A673 (cell line): ENCODE results near the gene RBM17. TPM values are rescaled to one million over a fixed set of nuclear protein-coding genes. Genes with fewer than 3 reads are reported as not detected.

Source experiments
- BruUV-seq: library from RNA; stranded (reverse); fragments of 400-500 nt; replicated peaks from 2 replicates; lab custom pipeline; 2021; lab: Mats Ljungman, UMichigan
- CTCF ChIA-PET: fragments of 300-600 bp; sonication (Branson Sonifier 250); formaldehyde crosslinking; loops from one replicate; lab custom pipeline; 2022; ENCODE audit warnings: antibody characterized with exemption; lab: Charles Lee
- POLR2A ChIA-PET: fragments of 300-600 bp; sonication (Branson Sonifier 250); formaldehyde crosslinking; loops from one replicate; lab custom pipeline; 2022; ENCODE audit warnings: antibody characterized with exemption; ENCODE audit not compliant: low non-redundant PET; lab: Charles Lee
- DNase-seq: peaks from one replicate; pipeline ENCODE4 v3.0.0-alpha.2; 2015; ENCODE audit warnings: low spot score
- H3K27ac ChIP-seq: fragments of 200-600 bp; sonication (generic); 2 replicates; pipeline ENCODE4 v1.5.1; 2016; ENCODE audit warnings: mixed run types, low read depth, mild to moderate bottlenecking, mixed read lengths, antibody characterized with exemption, low read length; ENCODE audit not compliant: poor library complexity, severe bottlenecking
- H3K27me3 ChIP-seq: fragments of 200-600 bp; sonication (generic); replicated peaks from 2 replicates; pipeline ENCODE4 v1.6.1; 2017; ENCODE audit warnings: mixed run types, low read depth, mild to moderate bottlenecking, mixed read lengths, antibody characterized with exemption, low read length; ENCODE audit not compliant: insufficient read depth, poor library complexity
- H3K36me3 ChIP-seq: fragments of 200-600 bp; sonication (generic); 2 replicates; pipeline ENCODE4 v1.6.1; 2016; ENCODE audit warnings: mixed run types, mild to moderate bottlenecking, mixed read lengths, antibody characterized with exemption, low read length; ENCODE audit not compliant: insufficient read depth, poor library complexity, severe bottlenecking
- H3K4me1 ChIP-seq: fragments of 200-600 bp; sonication (generic); 2 replicates; pipeline ENCODE4 v1.6.1; 2017; ENCODE audit warnings: mixed run types, mild to moderate bottlenecking, mixed read lengths, antibody characterized with exemption, low read length; ENCODE audit not compliant: insufficient read depth, poor library complexity, severe bottlenecking
- H3K4me3 ChIP-seq: fragments of 200-600 bp; sonication (generic); 2 replicates; pipeline ENCODE4 v1.5.1; 2016; ENCODE audit warnings: low read depth, mixed run types, mild to moderate bottlenecking, mixed read lengths, low read length; ENCODE audit not compliant: poor library complexity, severe bottlenecking
- H3K9me3 ChIP-seq: fragments of 200-600 bp; sonication (generic); 2 replicates; pipeline ENCODE4 v1.6.1; 2016; ENCODE audit warnings: mixed run types, low read depth, mild to moderate bottlenecking, mixed read lengths, antibody characterized with exemption, low read length; ENCODE audit not compliant: poor library complexity, severe bottlenecking
- EZH2 ChIP-seq: fragments of 200-600 bp; sonication (generic); IDR thresholded peaks from 2 replicates; pipeline ENCODE4 v1.6.1; 2017; ENCODE audit warnings: borderline replicate concordance, low read depth, mild to moderate bottlenecking, mixed read lengths, antibody characterized with exemption, low read length; ENCODE audit not compliant: poor library complexity, severe bottlenecking
- intact Hi-C: fragments of 100-400 bp; cut with micrococcal nuclease; formaldehyde crosslinking; loops from one replicate; pipeline ENCODE4 v1.10.0; 2022; ENCODE audit not compliant: unreplicated experiment
- total RNA-seq: library from RNA; stranded (reverse); gene quantifications from 2 replicates; pipeline ENCODE4 v1.2.3, GENCODE V29; 2021
- TF ChIP-seq, protein P1 (sequence below): fragments of 300-800, 200-600 bp; sonication (generic); conservative IDR thresholded peaks from 2 replicates; pipeline ENCODE4 v1.5.1; 2017; ENCODE audit warnings: low read depth, mild to moderate bottlenecking, antibody characterized with exemption, low read length, moderate library complexity, mixed read lengths

Gene RBM17
- total RNA-seq, 1 experiment from 2014 or later, result 195 TPM

DNA sequence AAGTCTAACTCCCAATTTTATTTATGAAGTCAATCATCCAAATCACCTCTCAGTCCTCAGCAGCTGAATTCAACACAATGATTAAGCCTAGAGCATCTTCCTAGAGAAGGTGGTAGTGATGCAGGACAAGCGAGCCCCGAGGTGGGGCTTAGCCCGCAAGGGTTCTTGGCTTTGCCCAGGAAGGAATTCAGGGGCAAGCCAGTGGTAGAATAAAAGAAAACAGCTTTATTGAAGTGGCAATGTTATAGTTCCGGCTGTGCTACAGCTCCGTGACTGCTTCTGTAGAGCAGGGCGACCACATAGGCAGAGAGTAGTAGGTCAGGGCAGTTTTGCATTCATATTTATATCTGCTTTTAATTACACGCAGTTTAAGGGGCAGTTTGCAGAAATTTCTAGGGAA, 44.8 kb upstream of the RBM17 start:
- peaks cover 64% of the 10 kb centered on the region for H3K27me3 ChIP-seq
- no peak for TF ChIP-seq EZH2
- TF ChIP-seq, protein P1, sequence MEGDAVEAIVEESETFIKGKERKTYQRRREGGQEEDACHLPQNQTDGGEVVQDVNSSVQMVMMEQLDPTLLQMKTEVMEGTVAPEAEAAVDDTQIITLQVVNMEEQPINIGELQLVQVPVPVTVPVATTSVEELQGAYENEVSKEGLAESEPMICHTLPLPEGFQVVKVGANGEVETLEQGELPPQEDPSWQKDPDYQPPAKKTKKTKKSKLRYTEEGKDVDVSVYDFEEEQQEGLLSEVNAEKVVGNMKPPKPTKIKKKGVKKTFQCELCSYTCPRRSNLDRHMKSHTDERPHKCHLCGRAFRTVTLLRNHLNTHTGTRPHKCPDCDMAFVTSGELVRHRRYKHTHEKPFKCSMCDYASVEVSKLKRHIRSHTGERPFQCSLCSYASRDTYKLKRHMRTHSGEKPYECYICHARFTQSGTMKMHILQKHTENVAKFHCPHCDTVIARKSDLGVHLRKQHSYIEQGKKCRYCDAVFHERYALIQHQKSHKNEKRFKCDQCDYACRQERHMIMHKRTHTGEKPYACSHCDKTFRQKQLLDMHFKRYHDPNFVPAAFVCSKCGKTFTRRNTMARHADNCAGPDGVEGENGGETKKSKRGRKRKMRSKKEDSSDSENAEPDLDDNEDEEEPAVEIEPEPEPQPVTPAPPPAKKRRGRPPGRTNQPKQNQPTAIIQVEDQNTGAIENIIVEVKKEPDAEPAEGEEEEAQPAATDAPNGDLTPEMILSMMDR, result no peak
- no peak overlapping the region for H3K4me3 ChIP-seq
- DNase-seq, result no peak
- intact Hi-C loops, result no loop called here
- POLR2A ChIA-PET, result no interaction called here
- H3K9me3 ChIP-seq, result no peaks in the 10 kb centered on the region
- CTCF ChIA-PET, result interaction anchor here (0.7 kb wide), 1 partner anchor 215 kb away, joined by 3 read pairs; no protein-coding TSS in a partner anchor
- BruUV-seq, result no TSS peak
- H3K4me1 ChIP-seq, result no peaks in the 10 kb centered on the region
- H3K27ac ChIP-seq, result no peak overlapping the region
- H3K36me3 ChIP-seq, result no peaks in the 10 kb centered on the region

DNA sequence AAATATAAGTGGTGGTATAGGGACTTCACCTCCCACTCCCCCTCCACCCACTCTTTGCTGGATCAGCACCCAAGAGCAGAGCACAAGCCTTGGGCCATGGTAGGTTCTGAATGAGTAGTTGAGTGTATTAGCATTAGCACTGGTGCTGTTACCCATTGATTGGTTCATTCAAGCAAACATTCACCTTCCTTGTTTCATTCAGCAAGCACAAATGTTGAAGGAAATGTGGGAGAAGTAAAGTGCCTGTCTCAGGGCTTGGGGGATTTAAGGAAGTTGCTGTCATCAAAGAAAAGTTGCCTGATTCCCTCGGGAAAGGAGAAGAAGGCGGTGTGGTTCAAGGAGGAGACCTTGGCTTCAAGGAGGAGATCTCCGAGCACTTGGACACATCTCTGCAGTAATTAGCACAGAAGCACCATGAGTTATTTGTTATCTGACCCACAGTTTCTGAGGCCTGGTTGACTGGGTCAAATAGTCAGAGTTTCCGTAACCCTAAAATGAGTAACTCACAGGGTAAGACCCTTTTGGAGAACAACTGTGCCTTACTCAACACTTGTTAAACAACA, 44.0 kb upstream of the RBM17 start:
- ChIA-PET POLR2A (no interaction called here), CTCF (no interaction called here)
- H3K4me3 ChIP-seq, result no peak overlapping the region
- no peaks in the 10 kb centered on the region for H3K4me1 ChIP-seq
- H3K36me3 ChIP-seq, result no peaks in the 10 kb centered on the region
- no peak overlapping the region for H3K27ac ChIP-seq
- no peak for DNase-seq
- H3K9me3 ChIP-seq, result no peaks in the 10 kb centered on the region
- peaks cover 56% of the 10 kb centered on the region for H3K27me3 ChIP-seq
- TF ChIP-seq, protein P1, result no peak
- no peak for TF ChIP-seq EZH2
- intact Hi-C loops, result no loop called here
- no TSS peak for BruUV-seq

DNA sequence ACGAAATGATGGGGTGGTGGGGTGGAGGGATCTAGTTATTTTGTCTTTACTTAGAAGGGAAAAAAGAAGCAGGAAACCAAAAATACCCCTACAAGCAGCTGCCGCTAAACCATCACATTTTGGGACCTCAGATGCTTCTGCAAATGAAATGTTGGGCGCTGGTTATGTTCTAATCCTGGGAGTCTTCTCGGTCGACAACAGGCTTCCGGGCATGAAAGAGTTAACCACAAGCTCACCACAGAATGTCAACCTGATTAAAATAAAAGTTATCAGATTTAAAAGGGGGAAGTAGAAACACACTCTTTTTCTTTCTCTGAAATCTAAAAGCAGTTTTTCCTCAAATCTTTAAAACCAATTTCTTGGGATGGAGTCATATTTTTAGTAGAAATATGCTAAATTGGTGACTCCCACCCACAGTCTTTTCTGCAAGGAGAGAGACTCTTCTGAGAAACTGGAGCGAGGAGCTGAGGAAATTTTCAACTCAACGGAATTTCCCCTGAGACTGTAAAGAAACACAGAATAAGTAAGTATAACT, 43.5 kb upstream of the RBM17 start:
- H3K9me3 ChIP-seq, result no peaks in the 10 kb centered on the region
- H3K4me3 ChIP-seq, result no peak overlapping the region
- POLR2A ChIA-PET, result no interaction called here
- intact Hi-C loops, result no loop called here
- no peak overlapping the region for H3K27ac ChIP-seq
- no peak for DNase-seq
- CTCF ChIA-PET, result no interaction called here
- H3K27me3 ChIP-seq, result peaks cover 54% of the 10 kb centered on the region
- no peaks in the 10 kb centered on the region for H3K36me3 ChIP-seq
- TF ChIP-seq, protein P1, result no peak
- TF ChIP-seq EZH2, result no peak
- BruUV-seq, result no TSS peak
- no peaks in the 10 kb centered on the region for H3K4me1 ChIP-seq
